ENCODE measurements around the gene UBN1. TPM values are rescaled to one million over a fixed set of nuclear protein-coding genes. Genes with fewer than 3 reads are reported as not detected.

UBN1 gene
- total and polyA plus RNA-seq, 2 of the 13 experiments (the other 11 are each of a cell fraction or from before 2014, with no cell fraction given): 10.6 to 23.5 TPM

DNA sequence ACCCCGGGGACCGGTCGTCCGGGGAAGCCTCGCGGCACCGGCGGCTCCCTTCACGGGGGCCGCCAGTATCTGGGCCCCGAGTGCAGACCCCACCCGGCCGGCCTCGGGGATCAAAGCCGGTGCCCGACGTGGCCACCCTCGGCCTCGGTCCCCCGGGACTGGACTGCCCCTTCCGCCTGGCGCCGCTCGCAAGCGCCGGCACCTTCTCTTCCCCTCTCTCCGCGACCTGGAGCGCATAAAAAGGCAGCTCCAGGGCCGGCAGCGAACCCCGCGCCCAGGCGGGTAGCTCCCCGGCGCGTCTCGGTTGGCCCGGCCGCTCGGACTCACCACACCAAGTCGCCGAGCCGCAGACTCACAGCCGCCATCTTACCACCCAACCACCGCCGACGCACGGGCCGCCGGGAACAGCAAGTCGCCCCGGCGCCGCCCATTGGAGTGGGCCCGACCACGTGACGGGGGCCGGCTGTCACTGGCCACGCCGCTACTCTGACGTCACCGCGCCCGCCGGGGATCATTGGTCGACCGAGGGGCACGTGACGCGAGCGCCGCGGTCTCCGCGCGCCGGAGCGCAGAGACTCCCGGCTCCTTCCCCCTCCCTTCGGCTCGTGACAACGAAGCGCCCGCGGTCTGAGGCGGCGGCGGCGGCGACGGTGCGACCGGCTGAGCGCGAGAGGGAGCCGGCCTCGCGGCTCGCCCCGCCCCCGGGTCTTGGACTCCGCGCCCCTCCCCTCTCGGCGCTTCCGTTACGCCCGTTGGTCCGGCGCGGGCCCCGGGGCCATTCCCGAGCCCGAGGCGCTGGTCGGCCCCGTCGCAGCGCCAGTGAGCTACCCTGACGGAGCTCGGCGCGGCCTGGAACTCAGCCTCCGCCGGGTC lies at the start of gene UBN1, which contains the start of gene GLYR1 (continued):
- TF ChIP-seq KDM2A (CRISPR knock-in tag; IDR thresholded peaks at IDR 0.05; ENCODE audit: borderline replicate concordance, low read depth) (peak; percentile 80), ZNF891 (CRISPR knock-in tag; IDR thresholded peaks at IDR 0.05) (peak; percentile 47; the same call in 1 of the 2 replicates), TARDBP (CRISPR knock-in tag; IDR thresholded peaks at IDR 0.05) (peak; percentile 44; the same call in 1 of the 2 replicates), KMT2A (CRISPR knock-in tag; IDR thresholded peaks at IDR 0.05) (peak; percentile 82), MAX (IDR thresholded peaks at IDR 0.05) (peak; percentile 82), RXRA (CRISPR knock-in tag; IDR thresholded peaks at IDR 0.05) (peak; percentile 40; the same call in 1 of the 2 replicates), SP1 (IDR thresholded peaks at IDR 0.05) (no peak), SP1 (CRISPR knock-in tag; IDR thresholded peaks at IDR 0.05) (peak; percentile 61), MAFF (IDR thresholded peaks at IDR 0.05; ENCODE audit: low read depth, low read length) (no peak), TAF1 (CRISPR knock-in tag; IDR thresholded peaks at IDR 0.05) (peak; percentile 93), ZNF607 (CRISPR knock-in tag; IDR thresholded peaks at IDR 0.05; ENCODE audit: borderline replicate concordance) (peak; percentile 67), UBTF (CRISPR knock-in tag; IDR thresholded peaks at IDR 0.05) (peak; percentile 86), ZNF329 (CRISPR knock-in tag; IDR thresholded peaks at IDR 0.05; ENCODE audit: low read depth) (peak; percentile 42; the same call in 1 of the 2 replicates), MLXIP (CRISPR knock-in tag; IDR thresholded peaks at IDR 0.05; ENCODE audit: borderline replicate concordance) (0 out of 2 replicates have a peak, but pooled peaks have one; percentile 43), NFYC (CRISPR knock-in tag; IDR thresholded peaks at IDR 0.05) (peak; percentile 96), MAZ (IDR thresholded peaks at IDR 0.05; ENCODE audit: borderline replicate concordance, low read depth, low read length) (peak; percentile 85; the same call in 1 of the 2 replicates), MAZ (CRISPR knock-in tag; IDR thresholded peaks at IDR 0.05; ENCODE audit: low read depth) (no peak; the same call in none of the 2 replicates), NRL (CRISPR knock-in tag; IDR thresholded peaks at IDR 0.05; ENCODE audit: borderline replicate concordance) (no peak), MIXL1 (CRISPR knock-in tag; IDR thresholded peaks at IDR 0.05) (0 out of 2 replicates have a peak, but pooled peaks have one; percentile 29)
- TF ChIP-seq, protein P1, sequence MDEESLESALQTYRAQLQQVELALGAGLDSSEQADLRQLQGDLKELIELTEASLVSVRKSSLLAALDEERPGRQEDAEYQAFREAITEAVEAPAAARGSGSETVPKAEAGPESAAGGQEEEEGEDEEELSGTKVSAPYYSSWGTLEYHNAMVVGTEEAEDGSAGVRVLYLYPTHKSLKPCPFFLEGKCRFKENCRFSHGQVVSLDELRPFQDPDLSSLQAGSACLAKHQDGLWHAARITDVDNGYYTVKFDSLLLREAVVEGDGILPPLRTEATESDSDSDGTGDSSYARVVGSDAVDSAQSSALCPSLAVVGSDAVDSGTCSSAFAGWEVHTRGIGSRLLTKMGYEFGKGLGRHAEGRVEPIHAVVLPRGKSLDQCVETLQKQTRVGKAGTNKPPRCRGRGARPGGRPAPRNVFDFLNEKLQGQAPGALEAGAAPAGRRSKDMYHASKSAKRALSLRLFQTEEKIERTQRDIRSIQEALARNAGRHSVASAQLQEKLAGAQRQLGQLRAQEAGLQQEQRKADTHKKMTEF (CRISPR knock-in tag; IDR thresholded peaks at IDR 0.05): peak; percentile 59; the same call in 1 of the 2 replicates

All from HepG2 (cell line).